ENCODE results near the gene ZNF593OS.

The ZNF593OS gene

GRCh38 chr1:26145041-26145959 is 26.3 kb downstream of the ZNF593OS start:
- in situ Hi-C loops (cut with HindIII; ENCODE audit: low pct_ligation_motif_present, low sequenced_read_pairs) = no loop called here
- Histone ChIP-seq H3K4me3 (ENCODE audit: low read depth, low read length) (no peak overlapping the region), H3K27me3 (replicated peaks) (peaks cover 6% of the 10 kb centered on the region), H3K36me3 (replicated peaks) (no peaks in the 10 kb centered on the region), H3K27ac (no peak overlapping the region)
- TF ChIP-seq, protein P1, sequence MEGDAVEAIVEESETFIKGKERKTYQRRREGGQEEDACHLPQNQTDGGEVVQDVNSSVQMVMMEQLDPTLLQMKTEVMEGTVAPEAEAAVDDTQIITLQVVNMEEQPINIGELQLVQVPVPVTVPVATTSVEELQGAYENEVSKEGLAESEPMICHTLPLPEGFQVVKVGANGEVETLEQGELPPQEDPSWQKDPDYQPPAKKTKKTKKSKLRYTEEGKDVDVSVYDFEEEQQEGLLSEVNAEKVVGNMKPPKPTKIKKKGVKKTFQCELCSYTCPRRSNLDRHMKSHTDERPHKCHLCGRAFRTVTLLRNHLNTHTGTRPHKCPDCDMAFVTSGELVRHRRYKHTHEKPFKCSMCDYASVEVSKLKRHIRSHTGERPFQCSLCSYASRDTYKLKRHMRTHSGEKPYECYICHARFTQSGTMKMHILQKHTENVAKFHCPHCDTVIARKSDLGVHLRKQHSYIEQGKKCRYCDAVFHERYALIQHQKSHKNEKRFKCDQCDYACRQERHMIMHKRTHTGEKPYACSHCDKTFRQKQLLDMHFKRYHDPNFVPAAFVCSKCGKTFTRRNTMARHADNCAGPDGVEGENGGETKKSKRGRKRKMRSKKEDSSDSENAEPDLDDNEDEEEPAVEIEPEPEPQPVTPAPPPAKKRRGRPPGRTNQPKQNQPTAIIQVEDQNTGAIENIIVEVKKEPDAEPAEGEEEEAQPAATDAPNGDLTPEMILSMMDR (IDR thresholded peaks at IDR 0.05; ENCODE audit: low read depth, low read length, missing control alignments) = peak; percentile 83
- peak; percentile 68 for DNase-seq

GRCh38 chr1:26142159-26142558 is 29.5 kb downstream of the ZNF593OS start:
- DNase-seq = no peak
- no peak overlapping the region for H3K27ac ChIP-seq
- H3K36me3 ChIP-seq (replicated peaks) = no peaks in the 10 kb centered on the region
- no peaks in the 10 kb centered on the region for H3K27me3 ChIP-seq (replicated peaks)
- TF ChIP-seq, protein P1 (IDR thresholded peaks at IDR 0.05; ENCODE audit: low read depth, low read length, missing control alignments) = peak; percentile 17
- H3K4me3 ChIP-seq (ENCODE audit: low read depth, low read length) = no peak overlapping the region
- in situ Hi-C loops (cut with HindIII; ENCODE audit: low pct_ligation_motif_present, low sequenced_read_pairs) = no loop called here

DNA sequence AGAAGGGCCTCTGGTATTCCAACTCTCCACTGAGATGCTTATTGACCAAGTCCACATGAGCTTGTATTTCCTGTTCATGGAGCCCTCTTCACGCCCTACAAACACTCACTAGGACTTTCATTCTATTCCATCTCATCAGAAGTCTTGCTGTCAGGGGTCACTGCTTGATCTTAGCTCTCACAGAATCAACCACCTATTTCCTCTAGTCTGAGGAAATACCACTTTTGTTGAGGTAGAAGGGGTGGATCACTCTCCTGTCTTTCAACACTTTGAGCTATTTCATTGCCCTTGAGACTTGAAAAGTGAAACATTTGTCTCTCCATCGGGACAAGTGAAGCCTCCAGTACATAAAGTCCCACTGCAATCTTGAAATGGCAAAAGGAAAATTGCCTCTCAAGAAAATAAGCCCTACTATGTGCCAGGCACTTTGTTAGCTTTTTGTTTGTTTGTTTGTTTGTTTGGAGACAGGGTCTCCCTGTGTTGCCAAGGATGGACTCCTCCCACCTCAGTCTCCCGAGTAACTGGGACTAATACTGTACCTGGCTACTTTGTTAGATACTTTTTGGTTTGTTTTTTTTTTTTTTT is 32.6 kb downstream of the ZNF593OS start:
- TF ChIP-seq, protein P1 (IDR thresholded peaks at IDR 0.05; ENCODE audit: low read depth, low read length, missing control alignments) = no peak
- in situ Hi-C loops (cut with HindIII; ENCODE audit: low pct_ligation_motif_present, low sequenced_read_pairs) = no loop called here

DNA sequence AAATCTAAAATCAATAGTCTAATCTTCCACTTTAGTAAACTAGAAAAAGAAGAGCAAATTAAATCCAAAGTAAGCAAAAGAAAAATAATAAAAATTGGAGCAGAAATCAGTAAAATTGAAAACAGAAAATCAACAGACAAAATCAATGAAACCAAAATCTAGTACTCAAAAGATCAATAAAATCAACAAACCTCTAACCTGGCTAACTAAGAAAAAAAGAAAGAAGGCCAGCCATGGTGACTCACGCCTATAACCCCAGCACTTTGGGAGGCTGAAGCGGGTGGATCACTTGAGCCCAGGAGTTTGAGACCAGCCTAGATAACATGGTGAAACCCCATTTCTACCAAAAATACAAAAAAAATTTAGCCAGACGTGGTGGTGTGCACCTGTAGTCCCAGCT is 37.2 kb downstream of the ZNF593OS start:
- no peak for DNase-seq
- no peaks in the 10 kb centered on the region for H3K27me3 ChIP-seq (replicated peaks)
- H3K36me3 ChIP-seq (replicated peaks) = no peaks in the 10 kb centered on the region
- H3K27ac ChIP-seq = no peak overlapping the region
- no peak overlapping the region for H3K4me3 ChIP-seq (ENCODE audit: low read depth, low read length)
- TF ChIP-seq, protein P1 (IDR thresholded peaks at IDR 0.05; ENCODE audit: low read depth, low read length, missing control alignments) = no peak
- in situ Hi-C loops (cut with HindIII; ENCODE audit: low pct_ligation_motif_present, low sequenced_read_pairs) = no loop called here

More for the DNA sequence above, 32.6 kb downstream of the ZNF593OS start:
- H3K27ac ChIP-seq = no peak overlapping the region
- no peaks in the 10 kb centered on the region for H3K36me3 ChIP-seq (replicated peaks)
- no peaks in the 10 kb centered on the region for H3K27me3 ChIP-seq (replicated peaks)
- no peak overlapping the region for H3K4me3 ChIP-seq (ENCODE audit: low read depth, low read length)
- DNase-seq = no peak

GRCh38 chr1:26132834-26133167 is 38.8 kb downstream of the ZNF593OS start:
- no peak for DNase-seq
- in situ Hi-C loops (cut with HindIII; ENCODE audit: low pct_ligation_motif_present, low sequenced_read_pairs) = no loop called here
- TF ChIP-seq, protein P1 (IDR thresholded peaks at IDR 0.05; ENCODE audit: low read depth, low read length, missing control alignments) = no peak
- Histone ChIP-seq H3K27ac (no peak overlapping the region), H3K4me3 (ENCODE audit: low read depth, low read length) (no peak overlapping the region), H3K27me3 (replicated peaks) (no peaks in the 10 kb centered on the region), H3K36me3 (replicated peaks) (no peaks in the 10 kb centered on the region)

All from brain microvascular endothelial cell (primary cell).